Esophagus mucosa (tissue), 1 donor: Measurements from ENCODE around the gene TTC13. TPM values are rescaled to one million over a fixed set of nuclear protein-coding genes. Genes with fewer than 3 reads are reported as not detected.

Experiments
- ATAC-seq: fragments of 200-7000 bp; cut with Tn5 transposase; one replicate; pipeline ENCODE4 v1.9.1; 2020
- total RNA-seq: library from RNA; stranded (reverse); gene quantifications from one replicate; pipeline ENCODE4 v1.2.4, GENCODE V29; 2023
- donor health status: DM: yes; HTN: yes; CAD: no.

The TTC13 gene
- total RNA-seq, 1 donor from 2014 or later, result 6.6 TPM

GRCh38 chr1:230901671-230902070 lies 77.0 kb downstream of the TTC13 start:
- ATAC-seq, result no peak

- ATAC-seq, result no peak
These were observed 77.7 kb downstream of the TTC13 start for GRCh38 chr1:230900984-230901383.

- no peak for ATAC-seq
These were observed 78.8 kb downstream of the TTC13 start for GRCh38 chr1:230899841-230900251.

GRCh38 chr1:230898748-230899147 lies 79.9 kb downstream of the TTC13 start:
- ATAC-seq, result no peak

GRCh38 chr1:230898144-230898543 lies 80.5 kb downstream of the TTC13 start:
- ATAC-seq, result no peak

GRCh38 chr1:230896779-230897178 lies 81.9 kb downstream of the TTC13 start:
- no peak for ATAC-seq

- no peak for ATAC-seq
These were observed 83.2 kb downstream of the TTC13 start for GRCh38 chr1:230895452-230895851.

- no peak for ATAC-seq
These were observed 84.0 kb downstream of the TTC13 start for GRCh38 chr1:230894664-230895063.

GRCh38 chr1:230894032-230894431 lies 84.6 kb downstream of the TTC13 start:
- ATAC-seq, result no peak

- ATAC-seq, result no peak
These were observed 86.6 kb downstream of the TTC13 start for GRCh38 chr1:230892018-230892491.

GRCh38 chr1:230891413-230891812 lies 87.2 kb downstream of the TTC13 start:
- peak; percentile 74 for ATAC-seq

- ATAC-seq, result no peak
These were observed 94.0 kb downstream of the TTC13 start for GRCh38 chr1:230884646-230885045.

- ATAC-seq, result no peak
These were observed 94.7 kb downstream of the TTC13 start for GRCh38 chr1:230883967-230884366.

- ATAC-seq, result no peak
These were observed 98.9 kb downstream of the TTC13 start for GRCh38 chr1:230879778-230880177.

- ATAC-seq, result no peak
These were observed 100.1 kb downstream of the TTC13 start for GRCh38 chr1:230878591-230878990.

GRCh38 chr1:230877924-230878590 lies 100.6 kb downstream of the TTC13 start:
- ATAC-seq, result no peak

- ATAC-seq, result peak; percentile 62
These were observed 101.3 kb downstream of the TTC13 start for GRCh38 chr1:230877146-230877923.

- no peak for ATAC-seq
These were observed 102.0 kb downstream of the TTC13 start for GRCh38 chr1:230876660-230877059.

- ATAC-seq, result no peak
These were observed 103.3 kb downstream of the TTC13 start for GRCh38 chr1:230875370-230875769.

GRCh38 chr1:230870916-230871315 lies 107.7 kb downstream of the TTC13 start:
- ATAC-seq, result no peak

GRCh38 chr1:230869500-230869899 lies 109.2 kb downstream of the TTC13 start:
- no peak for ATAC-seq

GRCh38 chr1:230868736-230869385 lies 109.8 kb downstream of the TTC13 start:
- ATAC-seq, result peak; percentile 69
